Activated naive CD4-positive, alpha-beta T cell treated with Interleukin-2 at 50 U/mL for 16 hours (primary cell): ENCODE results near the gene ANKRD10.

Source experiments
- DNase-seq: peaks from one replicate; pipeline ENCODE4 v3.0.0-alpha.2; 2020

Gene ANKRD10

DNA sequence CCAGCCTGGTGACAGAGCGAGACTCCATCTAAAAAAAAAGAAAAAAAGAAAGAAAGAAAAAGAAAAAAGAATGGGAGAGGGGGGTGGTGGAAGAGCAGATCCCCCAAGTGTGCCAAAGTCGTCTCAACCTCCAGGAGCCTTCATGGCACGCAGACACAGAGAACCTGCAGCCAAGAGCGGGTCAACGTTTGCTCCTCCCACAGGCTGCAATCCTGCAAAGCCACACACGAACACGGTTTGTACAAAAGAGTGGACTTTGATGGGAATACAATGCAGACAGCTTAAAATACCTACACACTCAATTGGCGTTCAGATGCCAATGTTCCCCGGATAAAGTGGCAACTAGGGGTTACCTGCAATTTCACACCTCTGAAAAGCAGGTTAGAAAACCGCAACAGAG, 29.4 kb downstream of the ANKRD10 start:
- DNase-seq = no peak

DNA sequence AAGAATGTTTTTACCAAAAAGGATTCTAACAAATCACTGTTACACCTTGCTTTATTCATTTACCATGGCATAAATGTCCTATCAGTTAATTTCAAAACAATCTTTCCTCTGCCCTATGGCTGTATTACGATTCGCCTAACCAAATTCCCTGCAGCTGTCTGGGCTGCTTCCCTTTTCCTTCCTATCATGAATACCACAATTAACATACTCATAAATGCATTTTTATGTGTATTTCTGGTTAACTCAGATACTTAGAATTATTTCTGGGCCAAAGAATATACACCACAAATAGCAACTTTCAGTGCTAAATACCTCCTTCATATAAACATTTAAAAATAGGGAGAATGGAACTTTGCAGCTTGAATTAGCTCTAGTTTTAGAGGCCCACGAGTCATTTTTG, 30.4 kb downstream of the ANKRD10 start:
- DNase-seq = no peak

DNA sequence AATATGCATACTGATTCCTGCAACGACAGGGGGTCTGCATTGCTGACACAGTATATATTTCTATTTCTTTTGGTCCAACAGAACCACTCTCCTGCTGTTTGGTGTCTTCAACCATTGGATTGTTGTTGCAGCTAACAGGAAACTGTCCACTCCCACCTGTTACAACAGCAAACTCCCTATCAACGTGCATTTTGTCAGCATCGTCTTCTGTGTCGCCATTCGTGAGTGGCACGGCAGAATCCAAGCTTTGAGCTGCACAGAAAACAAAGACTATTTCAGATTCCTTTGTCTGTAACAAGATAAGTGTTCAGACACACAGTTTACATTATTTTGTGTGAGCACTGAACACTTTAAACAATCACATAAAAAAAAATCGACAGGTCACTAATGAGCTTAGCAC, 31.3 kb downstream of the ANKRD10 start:
- DNase-seq = no peak

DNA sequence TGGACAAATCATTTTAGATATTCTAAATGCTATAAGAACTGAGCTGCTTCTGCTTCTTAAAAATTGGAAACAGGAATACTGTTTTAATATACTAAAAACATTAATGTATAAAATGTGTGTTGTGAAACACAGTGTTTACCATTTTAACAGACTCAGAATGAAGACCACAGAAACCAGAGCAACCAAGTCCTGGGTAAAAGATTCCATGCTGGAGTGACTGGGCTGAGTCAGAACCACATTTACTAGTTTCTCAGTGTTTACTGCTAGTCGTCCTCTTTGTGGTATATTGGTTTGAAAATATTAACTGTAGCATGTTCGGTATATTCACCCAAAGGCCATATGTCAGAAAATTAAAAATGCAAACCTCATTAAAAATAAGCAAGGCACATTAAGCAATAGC, 31.9 kb downstream of the ANKRD10 start:
- DNase-seq = no peak

DNA sequence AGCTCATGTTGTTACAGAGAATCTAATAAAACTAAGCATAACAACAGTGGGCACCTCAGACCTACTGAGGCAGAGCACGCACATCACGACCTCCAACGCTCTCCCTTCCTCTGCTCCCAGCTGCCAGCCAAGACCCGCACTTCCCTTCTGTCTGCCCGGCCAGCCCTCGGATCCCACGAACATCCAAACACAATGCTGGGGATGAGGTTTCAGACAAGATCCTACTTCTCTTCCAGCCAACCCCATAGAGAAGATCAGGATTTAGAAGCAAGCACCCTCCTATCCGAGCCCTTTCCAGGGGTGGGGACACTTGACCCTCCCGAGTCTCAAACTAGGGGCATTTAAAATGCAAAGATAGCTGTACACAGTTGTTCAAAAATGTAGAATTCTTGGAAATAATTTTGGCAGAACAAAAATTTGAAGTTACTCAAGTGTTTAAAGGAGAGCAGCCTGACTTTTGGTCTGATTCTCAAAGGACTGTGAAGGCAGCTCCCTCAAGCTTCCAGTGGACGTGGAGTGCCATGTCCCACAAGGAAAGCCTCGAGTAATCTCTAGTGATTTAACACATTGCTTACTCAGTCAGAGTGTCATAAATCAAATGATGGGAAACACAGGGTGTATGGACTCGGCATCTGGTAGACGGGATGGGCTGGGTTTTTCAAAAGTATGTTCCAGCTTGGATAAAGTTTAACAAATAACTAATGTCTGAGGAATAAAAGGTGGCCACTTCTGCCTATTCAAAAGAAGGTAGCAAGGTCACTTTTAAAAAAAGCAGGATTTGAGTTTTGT, 32.8 kb downstream of the ANKRD10 start:
- no peak for DNase-seq

DNA sequence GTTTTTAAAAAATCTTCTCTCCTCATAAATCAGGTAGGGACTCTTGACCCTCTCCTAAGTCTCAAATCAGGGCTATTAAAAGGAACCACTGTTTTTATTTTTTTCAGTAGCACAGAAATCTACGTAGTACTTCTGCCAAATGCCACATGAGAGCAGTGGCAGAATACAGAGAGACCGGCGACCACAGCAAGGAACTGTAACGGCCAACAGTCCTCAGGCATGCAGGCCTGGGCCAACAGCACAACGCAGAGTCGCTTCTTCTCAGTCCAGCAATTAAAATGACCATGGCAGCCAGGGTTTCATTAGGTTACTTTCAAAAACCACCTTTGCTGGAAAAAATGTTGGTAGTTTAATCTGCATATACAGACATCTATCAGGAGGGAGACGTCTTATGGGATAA, 34.2 kb downstream of the ANKRD10 start:
- DNase-seq = no peak

DNA sequence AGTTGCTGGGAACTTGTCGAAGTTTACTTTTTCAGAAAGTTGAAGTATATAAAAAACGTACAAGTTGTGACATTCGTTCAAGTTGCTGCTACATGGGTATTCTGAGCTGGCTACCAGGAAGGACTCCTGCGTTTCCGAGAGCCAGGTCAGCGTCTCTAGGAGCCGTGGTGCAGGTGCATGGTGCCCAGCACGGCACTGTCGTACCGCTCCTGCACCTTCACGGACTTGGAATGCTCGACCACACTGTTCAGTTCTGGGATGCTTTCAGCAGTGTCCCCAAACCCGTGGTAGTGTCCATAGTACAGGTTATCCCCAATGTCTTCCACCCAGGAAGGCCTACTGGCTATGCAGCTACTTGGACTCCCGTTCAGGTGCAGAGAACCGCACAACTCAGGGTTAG, 35.4 kb downstream of the ANKRD10 start:
- DNase-seq = no peak

DNA sequence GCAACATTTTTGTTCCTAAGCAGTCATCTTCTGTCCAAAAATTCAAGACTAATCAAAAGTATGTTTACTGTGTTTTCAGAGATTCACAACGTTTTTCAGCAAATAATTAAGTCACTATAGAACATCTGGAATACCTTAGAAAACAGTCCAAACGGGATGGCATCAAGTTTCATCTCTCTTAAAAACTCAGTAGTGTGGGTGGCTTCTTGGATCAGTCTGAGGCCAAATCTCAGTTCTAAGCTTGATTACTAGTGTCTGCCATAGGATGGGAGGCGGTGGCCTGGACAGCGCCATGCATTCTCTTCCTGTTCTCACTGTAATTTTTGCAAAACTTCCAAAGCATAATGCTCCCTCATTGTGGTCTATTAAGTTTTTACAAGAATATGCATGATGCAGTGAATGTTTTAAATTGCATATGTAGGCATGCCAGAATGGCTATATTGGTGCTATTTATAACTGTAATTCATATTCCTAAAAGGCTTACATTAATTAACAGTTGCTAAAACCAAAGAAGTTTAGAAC, 37.1 kb downstream of the ANKRD10 start:
- no peak for DNase-seq

DNA sequence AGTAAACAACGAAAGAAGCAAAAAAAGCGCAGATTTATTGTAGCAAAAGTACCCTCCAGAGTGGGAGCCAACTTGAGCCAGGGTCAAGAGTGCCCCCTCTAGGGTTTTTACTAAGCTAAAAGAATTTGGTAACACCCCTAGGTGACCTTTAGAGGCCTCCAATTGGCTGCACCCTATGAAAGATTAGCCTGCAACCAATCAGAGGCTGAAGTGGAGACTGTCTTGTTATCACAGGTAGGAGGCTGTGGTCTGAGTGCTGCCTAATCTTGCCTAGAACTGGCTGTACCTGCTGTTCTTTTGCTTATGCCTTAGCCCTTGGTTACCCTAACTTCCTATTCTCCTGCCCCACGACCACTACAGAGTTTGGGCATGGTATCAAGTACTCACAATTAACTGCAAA, 38.3 kb downstream of the ANKRD10 start:
- DNase-seq = no peak

DNA sequence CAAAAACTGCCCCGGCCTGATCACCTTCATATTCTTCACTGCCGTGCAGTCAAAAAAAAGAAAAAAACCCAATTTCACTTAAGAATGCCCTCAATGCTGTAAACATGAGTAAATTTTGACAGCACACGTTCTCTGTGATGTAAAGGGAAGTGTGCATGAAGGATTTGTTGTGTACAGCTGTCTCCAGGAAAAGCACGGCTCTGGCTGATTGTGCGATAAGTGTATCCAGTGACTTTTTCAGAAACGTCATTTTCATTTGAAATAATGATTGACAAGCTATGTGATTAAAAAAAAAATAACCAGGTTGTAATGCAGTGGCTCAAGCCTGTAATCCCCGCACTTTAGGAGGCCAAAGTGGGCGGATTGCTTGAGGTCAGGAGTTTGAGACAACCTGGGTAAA, 39.6 kb downstream of the ANKRD10 start:
- DNase-seq = no peak

DNA sequence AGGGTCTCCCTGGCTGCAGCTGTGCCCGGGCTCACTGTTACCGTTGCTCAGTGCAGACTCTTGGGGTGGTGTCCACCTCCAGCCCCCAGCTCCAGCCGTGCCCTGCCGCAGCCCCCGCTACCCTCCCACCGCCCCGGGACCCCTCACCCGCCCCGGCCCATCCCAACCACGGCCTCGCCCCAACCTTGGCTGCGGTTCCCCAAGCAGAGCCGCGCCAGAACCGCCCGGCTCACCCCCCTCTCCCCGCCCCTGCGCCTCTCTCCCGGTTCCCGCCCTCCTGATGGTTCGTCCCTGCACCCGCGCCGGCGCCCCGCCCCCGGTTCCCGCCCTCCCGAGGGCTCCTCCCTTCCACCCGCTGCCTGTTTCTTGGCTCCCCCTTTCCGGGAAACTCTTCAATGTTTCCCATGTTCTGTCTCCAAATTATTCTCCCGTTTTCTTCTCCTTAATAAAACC, 40.3 kb downstream of the ANKRD10 start:
- peak; percentile 48 for DNase-seq

DNA sequence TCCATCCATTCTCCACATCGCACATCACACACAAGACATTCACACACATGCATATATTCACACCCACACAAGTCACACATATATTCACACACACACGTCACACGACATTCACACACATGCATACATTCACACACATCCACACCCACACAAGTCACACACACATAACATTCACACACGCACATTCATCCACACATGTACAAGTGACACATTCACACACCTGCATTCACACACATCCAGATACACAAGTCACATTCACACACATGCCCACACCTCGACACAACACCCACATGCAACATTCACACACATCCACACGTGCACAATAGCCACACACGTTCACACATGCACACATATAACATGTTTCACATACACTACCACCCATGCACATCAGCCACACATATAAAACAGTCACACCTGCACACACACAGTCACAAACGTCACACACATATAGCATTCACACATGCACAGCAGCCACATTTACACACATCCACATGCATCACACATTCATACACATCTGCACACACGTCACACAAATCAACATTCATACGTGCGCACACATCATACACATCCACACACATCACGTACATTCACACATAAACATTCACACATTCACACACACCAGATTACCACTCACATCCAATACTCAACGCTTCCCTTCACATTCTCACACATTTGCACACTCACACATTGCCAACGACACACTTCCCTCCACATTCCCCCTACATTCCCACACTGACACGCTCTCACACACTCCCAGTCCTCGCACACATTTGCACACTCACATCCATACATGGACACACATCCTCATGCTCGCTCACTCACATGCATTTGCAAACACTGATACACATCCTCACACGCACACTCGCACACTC, 41.0 kb downstream of the ANKRD10 start:
- DNase-seq = no peak

DNA sequence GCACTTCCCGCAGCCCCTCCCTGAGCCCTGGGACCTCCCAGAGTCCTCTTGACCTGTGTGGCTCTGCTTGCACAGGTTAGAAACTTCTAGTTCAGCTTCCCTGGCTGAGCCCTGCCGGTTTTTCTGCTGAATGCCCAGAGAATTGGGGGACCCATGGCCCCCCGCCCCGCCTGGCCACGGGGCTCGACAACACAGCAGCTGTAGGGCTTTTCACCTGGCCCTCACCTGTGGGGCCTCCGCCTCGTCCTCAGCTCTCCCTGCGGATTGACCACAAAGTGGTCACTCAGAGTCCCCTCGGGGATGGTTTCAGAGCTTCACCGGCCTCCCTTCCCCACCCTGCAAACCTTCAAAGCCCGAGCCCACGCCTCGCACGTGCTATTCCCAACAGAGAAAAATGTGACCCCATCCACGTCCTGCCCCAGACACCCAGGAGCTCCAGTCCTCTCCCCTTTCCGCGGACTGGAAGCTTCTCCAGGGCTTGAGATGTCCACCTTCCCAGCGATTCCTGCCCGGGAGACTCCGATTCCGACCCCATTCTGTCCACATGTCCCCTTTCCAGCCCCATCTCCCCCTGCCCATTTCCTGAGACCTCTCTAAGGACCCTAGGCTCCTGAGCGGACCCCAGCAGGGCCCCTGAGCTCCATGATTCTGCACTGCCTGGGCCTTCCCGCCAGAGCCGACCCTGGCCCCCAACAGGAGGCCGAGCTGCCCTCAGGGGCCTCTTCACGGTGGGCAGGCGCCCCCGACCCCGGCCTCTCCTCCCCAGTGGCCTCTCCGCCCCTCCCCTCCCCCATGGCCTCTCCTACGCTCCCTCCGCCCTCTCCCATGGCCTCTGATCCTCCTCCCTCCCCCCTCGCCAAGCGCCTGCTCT, 41.9 kb downstream of the ANKRD10 start:
- no peak for DNase-seq

DNA sequence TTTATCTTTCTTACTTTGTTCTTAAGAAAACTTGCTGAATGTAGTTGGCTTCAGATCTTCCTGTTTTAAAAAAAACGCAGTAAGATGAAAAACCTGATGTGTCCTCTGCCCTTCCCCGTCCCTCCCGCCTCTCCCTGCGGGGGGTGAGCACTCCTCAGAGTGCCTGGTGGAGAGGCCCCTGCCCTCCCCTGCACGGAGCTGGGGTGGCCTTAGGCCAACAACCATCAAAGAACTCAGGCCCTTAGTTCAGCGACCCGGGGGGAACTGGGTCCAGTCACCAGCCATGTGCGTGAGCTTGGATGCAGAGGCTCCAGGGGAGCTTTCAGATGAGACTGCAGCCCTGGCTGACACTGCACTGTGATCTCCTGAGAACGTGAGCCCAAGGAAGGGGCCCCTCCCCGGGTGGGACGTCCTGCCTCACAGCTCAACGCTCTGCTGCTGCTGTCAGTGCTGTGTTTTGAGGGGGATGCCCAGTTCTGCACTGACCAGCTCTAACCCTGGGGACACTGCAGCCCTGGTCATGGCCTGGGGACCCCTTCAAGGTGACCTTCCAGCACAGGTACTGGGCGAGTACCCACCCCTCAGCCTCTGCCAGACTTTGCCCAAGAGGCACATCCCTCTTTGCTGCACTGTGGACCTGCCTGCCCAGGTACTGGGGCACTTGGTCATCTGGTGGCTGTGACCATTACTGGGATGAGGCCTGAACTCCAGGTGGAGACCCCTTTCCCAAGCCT, 42.7 kb downstream of the ANKRD10 start:
- DNase-seq = no peak

DNA sequence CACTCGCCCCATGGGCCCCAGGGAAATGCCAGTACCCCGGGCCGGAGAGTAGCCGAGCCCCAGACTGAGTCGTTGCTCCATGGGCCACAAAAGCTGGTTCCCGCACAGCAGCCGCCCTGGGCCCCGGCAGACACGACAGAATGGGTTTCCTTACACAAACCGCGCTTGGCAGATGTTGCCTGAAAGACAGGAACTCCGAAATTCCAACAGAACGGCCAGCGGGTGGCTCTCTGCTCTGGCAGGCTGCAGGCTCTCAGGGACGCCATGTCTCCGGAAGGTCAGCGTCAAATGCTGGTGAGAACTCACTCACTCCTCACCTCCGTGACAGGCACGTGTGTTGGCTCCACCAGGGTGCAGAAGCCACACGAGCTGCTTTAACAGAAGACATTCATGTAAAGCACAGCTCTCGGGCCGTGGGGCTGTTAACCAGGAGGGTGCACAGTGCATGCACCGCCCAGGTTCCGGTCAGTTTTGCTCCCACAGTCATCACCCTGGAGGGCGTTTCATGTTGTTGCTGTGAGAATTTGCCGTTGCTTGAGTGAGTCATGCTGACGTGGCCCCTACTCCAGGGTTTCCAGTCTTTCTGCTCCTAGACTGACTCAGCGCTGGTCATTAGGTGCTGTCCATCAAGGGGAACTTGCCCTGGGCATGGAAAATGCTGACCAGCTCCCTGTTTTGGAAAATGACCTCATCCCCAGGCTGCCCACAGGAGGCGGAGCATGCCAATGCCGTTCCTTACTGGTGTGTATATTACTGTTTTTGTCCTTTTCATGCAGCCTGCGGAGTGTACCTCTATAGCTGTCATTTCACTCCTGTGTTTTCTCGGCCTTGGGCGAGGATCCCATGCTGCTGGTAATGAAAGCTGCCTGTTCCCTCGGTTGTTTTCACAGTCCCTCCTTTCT, 44.8 kb downstream of the ANKRD10 start:
- DNase-seq = peak; percentile 11

DNA sequence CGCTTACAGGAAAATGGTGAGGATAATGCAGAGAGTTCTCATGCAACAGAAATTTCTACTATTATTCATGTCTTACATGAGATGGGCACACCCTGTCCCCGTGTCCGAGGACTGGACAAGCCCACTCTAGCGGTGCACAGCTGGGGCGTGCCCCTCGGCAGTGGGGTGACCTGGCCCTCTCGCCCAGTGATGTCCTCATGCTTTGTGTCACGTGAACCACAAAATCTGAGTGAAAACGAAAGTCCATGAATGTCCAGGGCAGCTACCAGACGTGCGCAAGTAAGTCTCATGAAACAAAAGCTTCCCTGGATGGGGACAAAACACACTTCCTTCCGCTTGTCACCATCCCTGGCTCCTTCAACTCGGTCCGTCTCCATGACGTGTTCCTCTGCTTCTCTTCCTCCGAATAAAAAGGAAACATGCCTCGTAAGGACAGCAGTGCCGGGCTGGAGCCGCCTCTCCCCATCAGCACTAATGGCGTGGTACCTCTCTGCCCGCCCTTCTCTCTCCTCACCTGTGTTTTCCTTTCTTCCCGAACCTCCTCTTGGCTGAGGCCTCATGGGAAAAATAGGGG, 45.6 kb downstream of the ANKRD10 start:
- DNase-seq = no peak

DNA sequence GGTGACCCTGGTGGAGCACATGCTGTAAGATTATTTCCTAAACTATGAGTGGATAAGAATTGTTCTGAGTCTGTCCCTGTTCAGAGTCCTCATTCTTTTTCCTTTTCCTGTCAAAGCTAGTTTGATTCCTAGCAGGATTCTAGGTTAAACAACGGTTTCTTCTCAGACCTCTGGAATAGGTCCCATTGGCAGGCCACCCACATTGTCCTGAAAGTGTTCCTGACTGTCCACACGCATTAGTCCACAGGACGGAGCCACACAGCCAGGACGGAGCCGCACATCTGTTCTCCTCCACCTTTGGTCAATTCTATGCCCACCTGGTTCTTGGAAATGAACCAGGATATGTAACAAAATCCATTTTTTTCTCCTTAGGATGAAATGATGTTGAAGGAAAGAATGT, 46.1 kb downstream of the ANKRD10 start:
- no peak for DNase-seq

DNA sequence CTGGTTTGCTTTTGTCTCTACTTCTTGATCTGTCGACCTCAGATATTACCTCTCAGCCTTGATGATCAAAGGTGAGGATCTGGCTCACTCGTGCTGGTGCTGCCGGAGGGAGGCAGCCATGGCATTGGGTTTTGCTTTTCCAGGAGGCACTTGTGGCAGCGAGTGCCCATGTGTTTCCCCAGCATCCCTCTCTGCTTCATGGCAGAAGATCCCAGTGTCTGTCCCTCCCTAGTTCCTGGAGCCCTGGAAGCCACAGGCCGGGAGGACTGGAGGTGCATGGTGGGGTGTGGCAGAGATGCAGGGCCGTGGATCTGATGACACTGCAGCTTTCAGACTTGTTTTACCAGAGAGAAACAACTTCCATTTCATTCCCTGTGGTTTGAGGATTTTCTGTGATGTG, 47.5 kb downstream of the ANKRD10 start:
- DNase-seq = no peak

DNA sequence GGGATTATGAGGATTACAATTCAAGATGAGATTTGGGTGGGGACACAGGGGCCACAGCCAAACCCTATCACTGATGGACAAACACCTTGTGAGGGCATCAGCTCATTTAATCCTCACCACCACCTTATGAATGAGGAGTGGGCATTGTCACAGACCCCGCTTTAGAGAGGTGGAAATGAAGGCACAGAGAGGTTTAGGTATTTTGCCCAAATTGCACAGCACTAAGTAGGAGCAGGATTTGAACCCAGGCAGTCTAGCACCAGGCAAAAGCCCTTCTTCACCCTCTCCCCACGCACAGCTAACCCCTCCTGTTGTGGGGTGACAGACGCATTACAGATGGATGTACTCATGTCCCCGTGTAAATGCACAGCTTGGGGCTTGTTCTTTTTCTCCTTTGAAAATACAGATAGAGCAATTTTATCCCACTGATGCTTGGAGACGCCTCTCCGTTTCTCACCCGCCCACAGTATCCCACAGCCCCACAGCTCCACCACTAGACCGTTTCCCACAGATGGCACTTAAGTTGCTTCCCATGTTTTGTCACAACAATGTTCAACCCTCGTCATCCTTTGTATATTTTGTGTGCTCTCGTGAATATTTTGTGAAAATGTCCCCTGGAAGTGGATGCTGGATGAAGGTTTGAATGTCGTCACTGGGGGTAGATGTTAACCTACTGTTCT, 48.2 kb downstream of the ANKRD10 start:
- DNase-seq = no peak

DNA sequence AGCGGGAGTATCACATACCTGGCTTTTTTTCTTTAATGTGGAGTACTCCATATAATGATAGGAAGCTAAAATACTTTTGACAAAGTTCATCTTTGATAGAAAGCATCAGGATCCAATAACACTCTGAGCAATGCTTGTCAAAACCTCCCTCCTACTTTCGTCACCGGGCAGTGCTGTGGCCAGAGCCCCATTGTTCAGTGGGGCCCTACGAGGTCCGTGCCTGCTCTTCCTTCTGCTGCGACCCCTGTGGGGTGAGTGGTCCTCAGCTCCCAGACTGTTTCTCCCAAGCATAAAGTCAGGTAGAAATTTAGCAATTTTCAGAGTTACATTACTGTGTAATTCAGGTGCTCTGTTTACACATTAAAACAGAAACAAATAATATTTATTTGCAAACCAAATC, 51.2 kb downstream of the ANKRD10 start:
- no peak for DNase-seq
